Inflammatory macrophage treated with lipopolysaccharide for 4 hours (primary cell): ENCODE results near the gene SNX1.
A peak's percentile ranks its signal among the peaks of the same experiment; 100 is the strongest.

ENCODE experiments used
- DNase-seq: peaks from one replicate; pipeline ENCODE4 v3.0.0-alpha.2; 2020

The SNX1 gene

DNA sequence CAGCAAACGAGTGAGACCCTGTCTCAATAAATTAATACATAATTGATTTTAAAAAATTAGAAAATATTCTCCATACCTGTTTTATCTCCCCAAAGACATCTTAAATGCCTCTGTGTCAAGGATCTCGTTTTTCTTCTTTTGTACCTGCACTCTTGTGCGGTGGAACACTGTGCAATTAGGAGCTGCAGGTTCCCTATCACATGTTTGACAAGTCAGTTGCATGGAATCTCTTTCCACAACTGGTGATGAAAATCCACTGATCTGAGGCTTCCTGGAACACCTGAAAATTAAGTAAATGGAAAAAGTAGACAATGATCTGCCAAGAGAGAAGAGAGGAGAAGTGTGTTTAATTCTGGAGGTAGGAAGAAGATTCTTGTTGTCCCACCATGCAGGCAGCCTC, 52.8 kb downstream of the SNX1 start:
- no peak for DNase-seq

DNA sequence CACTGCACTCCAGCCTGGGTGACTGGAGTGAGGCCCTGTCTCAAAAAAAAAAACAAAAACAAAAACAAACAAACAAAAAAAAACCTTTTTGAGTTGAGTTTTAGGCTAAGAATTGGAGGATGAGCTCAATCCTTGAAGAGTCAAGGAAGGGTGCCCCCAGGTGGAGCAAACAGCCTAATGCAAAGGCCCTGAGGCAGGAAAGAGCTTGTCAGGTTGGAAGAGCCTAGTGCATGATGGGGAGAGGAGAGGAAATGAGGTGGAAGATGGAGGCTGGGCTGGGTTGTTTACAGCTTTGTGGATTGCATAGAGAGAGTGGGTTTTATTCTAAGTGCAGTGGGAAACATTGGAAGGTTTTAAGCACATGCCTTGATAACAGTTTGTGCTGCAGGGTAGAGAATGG, 53.6 kb downstream of the SNX1 start:
- DNase-seq, result peak; percentile 13

DNA sequence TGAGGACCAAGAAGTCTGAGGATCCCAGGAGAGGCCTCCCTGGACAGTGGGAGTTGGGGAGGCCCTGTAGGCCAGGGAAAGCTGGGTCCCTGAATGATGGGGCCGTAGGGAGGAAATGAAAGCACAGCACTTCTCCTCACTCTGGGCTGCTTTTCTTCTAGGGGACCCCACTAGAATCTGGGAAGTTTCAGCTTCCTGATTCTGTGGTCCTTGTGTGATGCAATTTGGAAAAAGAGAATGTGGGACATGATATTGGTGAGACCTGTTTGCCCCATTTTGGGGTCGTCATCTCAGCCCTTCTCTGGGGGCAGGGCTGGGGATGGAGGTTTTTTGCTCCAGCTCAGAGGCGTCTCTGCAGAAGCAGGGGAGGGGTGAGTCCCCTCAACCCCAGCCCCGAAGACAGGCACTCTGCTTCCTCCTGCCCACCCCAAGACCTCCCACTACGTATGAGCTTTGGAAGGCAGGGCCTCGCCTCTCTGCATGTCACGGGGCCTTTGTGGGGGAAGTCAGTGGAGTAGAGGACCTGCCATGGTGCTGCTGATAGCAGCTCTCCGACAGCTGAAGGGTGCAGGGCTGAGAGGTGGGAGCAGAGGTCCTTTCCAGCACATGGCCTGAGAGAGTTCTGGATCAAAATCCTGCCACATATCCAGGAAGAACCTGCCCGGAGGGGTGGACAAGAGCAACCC, 54.3 kb downstream of the SNX1 start:
- DNase-seq, result peak; percentile 16

DNA sequence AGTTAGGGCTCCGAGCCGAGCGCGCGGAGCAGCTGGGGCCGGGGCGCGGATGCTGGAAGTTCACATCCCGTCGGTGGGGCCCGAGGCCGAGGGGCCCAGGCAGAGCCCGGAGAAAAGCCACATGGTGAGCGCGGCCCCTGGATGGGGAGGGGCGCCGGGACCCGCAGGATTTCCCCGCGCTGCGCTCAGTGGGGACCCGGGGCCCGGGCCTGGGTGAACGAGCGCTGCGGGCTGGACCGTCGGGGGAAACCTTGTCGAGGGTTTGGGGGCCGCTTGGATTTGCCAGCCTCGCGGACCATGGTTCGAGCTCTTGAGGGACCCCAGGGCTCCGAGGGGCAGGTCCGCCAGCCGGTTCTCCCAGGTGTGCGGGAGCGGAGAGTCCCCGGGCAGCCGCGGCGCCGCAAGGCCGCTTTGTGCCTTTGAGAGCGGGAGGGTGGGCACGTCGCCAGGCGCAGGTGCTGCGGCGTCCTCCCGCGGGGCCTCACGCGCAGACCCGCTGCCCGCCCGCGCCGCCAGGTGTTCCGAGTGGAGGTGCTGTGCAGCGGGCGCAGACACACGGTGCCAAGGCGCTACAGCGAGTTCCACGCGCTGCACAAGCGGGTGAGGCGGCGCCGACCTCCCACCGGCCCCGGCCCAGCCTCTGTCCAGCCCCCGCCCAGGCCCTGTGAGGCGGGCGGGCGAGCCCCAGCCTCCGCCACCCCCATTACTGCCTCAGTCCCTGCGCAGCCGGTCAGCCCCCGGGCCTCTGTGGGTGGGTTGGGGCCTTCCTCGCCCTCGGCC, 56.1 kb downstream of the SNX1 start, which contains the start of gene SNX22:
Gene SNX22 (plus strand): TSS at position 5 of the 780 bp plus-strand sequence. CDS start 45 bp downstream, at position 50.
- no peak for DNase-seq

DNA sequence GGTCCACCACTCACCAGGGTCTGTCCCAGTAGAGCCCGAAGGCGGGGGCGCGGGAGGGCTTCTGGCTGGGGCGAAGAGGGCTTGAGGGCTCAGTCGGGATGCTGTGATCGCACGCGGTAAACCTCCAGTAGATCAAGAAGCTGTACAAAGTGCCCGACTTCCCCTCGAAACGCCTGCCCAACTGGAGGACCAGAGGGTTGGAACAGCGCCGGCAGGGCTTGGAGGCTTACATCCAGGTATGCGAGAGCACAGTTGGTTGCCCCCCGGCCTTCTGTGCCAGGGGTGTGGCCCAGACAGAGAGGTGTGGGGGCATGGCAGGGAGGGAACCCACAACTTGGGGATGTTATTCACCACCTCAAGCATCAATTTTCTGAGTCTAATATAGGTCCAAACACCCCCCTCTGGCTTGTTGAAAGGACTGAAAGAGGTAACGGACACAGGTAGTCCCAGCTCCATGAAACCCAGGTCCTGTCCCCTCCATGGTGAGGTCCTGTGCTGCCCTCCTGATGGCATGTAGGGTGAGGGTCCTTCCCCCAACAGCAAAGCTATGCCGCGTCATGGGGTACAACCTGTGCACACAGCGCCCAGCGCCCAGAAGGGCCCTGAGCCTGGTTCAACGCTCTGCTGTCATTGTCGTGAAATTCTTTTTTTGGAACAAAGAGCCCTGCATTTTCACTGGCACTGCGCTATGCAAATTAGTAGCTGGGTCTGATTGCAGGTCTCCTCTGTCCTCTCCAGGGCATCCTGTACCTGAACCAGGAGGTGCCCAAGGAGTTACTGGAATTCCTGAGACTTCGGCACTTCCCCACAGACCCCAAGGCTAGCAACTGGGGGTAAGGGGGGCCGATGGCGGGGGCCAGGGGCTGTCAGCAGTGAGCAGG, 57.0 kb downstream of the SNX1 start:
- DNase-seq, result no peak

DNA sequence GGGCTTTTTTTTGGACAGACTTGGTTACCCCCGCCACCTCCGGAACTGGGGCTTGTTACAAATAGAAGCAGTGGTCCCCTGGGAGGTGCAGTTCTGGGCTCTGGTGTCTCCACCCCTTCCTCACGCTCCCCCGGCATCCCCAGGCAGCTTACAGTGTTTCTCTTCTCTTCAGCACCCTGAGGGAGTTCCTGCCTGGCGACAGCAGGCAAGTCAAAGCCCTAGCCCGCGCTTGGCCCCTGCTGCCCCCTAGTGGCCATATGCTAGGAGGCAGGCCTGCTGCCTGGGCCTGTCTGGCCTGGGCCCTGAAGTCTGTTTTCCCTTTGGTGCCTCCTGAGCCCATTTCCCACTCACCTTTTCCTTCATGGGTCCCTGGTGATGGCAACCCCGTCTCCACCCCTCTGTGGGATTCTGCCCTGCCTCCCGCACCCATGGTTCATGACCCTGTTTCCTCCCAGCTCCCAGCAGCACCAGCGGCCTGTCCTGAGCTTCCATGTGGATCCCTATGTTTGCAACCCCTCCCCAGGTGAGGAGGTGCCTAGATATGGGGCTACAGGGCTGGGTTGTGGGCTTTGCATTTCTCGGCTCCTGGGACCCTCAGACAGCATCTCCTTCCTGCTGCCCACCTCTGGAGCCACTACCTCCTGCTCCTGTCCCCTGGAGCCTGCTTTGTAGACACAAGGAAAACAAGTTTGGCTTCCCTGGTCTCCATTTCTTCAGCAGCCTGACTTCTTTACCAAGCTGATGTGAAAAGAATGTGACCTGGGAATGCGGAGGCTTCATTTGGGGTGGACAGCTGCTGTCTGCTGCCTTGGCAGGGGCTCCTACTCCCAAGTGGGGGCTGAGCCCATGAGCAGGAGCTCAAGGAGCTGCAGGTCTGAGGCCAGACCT, 57.9 kb downstream of the SNX1 start:
- DNase-seq, result peak; percentile 84

DNA sequence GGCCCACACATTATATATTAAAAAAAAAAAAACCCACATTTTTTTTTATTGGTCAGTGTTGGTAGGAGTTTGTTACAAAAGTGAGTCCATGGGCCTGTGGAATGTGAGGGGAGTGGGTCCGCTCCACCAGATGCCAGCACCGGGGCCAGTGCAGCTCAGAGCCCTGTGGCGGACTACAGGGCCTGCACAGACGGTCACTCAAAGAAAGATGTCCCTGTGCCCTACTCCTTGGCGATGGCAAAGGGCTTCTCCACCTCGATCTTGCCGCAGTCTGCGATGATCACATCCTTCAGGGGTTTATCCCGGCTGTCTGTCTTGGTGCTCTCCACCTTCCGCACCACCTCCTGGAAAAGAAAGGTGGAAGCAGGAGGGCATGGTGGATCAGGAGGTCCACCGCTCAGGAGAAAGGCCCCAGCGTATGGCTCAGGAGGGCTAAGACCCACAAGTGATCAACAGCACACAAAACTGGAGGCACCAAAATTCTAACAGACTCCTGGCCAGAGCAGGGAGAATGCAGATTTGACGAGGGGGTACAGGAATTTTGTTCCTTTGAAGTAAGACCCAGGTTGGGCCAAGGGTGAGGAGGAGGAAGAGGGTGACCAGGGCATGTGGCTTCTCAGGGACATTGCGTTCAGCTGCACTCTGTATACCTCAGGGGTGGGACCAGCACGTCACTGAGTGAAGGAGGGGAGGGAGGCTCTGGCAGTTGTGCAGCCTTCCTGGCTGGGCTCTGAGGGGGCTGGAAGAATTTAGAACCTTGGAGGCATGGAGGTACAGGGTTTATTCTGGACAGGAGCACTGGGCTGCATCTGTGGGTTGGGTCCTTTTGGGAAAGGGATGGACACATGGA, 60.2 kb downstream of the SNX1 start:
- DNase-seq, result no peak

DNA sequence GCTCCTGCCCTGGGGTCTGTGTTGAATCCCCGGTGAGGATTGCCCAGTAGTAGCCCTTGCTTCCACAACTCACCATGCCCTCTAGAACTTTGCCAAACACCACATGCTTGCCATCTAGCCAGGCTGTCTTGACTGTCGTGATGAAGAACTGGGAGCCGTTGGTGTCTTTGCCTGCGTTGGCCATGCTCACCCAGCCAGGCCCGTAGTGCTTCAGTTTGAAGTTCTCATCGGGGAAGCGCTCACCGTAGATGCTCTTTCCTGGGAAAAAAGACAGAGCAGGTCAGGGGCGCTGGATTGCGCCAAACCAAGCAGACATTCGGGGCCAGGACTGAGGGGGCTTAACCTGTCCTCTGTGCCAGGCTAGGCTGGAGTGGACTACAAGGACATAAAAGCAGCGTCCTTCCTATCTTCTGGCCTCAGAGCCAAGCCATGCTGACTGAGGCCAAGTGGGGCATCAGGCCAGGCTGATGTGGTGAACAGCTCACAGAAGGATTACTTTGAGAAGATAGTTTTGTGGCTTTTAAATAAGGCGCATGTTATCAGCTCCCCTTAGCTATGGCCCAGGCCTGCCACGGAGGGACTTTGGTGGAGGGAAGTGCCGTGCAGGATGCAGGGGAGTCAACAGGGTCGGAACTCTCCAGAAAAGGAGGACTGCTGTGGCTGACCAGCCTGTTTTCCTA, 61.0 kb downstream of the SNX1 start:
- DNase-seq, result no peak

DNA sequence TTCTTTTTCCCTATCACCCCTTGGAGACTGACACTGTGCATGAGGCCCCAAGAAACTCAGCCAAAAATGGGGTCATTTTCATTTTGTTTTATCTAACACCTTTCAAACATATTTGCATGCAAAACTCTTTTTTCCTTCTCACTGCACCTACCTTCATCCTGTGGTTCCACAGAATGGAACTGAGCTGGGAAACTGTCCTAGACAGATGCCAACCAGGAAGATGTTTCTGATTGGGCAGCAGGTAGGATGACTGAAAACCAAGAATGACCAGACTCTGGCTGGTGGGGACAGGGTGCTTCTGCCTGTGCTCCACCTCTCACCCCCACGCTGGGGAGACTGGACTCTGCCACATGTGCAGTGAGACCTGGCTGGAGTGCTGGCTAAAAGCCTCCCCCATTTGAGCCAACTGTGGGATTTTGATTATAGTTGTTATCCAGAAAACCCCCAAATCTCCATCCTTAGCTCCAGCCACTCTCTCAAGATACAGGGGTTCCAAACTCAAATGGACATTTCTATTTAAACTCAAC, 61.9 kb downstream of the SNX1 start:
- no peak for DNase-seq

DNA sequence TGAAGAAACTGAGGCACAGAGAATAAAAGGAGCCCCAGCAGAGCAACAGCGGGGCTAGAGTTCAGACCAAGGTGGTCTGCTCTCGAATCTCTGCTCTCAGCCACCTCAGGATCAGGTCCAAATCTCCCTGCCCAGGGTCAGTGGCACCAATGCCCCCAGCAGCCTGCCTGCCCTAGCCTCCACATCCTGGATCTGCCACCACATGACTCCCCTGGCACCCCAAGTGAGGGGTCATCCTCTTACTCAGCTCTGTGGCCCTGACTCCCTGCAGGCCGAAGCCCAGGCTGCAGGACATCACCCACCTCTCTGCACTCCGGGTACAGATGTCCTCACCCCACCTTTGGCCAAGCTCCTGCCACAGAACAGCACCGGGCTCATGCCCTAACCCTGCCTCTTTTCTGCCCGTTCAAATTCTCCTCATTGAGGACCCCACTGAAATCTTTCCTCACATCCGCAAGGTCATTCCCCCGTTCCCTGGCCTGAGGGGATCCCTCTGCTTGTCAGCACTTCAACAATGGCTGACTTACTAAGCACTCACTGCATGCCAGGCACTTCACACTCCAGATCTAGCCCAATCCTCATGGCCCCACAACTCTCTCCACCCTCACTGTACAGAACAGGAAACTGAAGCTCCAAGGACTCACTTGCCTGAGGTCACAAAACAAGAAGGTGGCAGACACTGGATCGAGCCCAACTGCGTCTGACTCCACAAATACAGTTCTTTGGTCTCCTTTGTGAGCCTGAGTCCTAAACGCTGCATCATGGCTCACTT, 62.8 kb downstream of the SNX1 start:
- DNase-seq, result no peak

DNA sequence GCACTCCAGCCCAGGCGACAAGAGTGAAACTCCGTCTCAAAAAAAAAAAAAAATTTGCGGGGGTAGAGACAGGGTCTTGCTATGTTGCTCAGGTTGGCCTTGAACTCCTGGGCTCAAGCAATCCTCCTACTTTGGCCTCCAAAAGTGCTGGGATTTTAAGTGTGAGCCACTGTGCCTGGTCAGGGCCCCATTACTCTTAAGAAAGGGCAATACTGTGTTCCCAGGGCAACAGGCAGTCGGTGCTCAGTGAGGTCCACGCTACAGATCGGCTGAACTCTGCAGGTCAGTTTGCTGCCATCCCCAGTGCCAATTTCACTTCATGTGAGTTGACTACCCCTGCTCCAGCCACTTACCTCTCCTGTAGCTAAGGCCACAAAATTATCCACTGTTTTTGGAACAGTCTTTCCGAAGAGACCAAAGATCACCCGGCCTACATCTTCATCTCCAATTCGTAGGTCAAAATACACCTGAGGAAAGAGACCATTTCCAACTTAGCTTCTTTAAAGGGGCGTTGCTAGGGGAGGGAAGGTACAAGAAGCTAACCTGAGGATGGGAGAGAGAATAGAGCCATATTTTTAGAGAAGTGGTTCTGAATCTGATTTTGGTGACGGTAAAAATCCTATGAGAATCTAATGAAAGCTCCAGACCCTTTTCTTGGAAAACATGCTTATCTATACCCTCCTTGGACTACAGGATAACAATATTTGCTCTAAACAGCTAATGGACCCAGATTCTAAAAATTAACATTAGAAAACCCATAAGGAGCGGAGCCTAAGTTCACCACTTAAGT, 66.1 kb downstream of the SNX1 start:
- DNase-seq, result no peak

DNA sequence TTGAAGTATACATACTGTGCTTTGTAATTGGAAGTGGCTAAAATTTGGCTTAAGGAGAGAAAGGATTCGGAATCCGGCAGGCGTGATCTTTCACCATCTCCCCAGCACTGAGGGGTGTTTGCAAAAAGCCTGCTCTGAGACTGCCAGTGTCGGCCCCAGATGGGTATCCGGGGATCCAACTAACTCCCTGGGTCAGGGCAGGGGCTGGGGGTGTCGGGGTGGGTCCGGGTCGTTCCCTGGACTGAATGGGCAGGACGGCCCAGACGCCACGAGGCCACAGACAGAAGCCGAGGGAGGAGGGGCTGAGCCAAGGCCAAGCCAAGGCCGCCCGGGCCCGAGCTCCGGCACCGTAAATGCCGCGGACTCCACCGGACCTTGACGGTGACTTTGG, 66.7 kb downstream of the SNX1 start:
- no peak for DNase-seq

DNA sequence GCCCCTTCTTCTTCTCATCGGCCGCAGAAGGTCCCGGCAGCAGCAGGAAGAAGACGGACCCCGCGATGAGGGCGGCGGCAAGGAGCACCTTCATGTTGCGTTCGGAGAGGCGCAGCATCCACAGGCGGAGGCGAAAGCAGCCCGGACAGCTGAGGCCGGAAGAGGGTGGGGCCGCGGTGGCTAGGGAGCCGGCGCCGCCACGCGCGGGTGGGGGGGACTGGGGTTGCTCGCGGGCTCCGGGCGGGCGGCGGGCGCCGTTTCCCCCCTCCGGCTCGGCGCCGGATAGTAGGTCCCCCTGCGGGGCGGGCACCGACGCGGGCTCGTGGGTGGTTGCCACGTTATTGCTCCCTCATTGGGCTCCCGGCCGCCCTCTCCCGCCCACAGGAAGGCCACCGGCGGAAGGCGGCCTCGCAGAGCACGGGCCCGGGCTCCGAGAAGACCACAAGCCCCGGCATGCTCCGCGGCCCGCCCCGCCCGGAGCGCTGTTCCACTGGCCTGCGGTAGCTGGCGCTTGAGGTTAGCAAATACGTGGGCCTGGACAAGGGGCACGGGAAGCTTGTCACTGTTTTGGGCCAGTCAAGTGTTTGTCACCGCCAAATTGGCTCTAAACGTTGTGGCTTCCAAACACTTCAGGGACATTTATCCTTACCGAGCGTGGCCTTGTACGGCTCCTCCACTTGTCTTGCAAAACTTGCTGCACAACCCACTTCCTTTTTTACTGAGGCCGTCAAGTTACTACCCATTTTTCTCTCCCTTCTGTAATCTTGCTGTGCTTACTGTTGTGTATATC, 67.3 kb downstream of the SNX1 start, which contains the start of gene PPIB:
Gene PPIB (minus strand): TSS at position 154 of the 790 bp plus-strand sequence. CDS start 36 bp downstream, at position 118.
- DNase-seq, result peak; percentile 99

DNA sequence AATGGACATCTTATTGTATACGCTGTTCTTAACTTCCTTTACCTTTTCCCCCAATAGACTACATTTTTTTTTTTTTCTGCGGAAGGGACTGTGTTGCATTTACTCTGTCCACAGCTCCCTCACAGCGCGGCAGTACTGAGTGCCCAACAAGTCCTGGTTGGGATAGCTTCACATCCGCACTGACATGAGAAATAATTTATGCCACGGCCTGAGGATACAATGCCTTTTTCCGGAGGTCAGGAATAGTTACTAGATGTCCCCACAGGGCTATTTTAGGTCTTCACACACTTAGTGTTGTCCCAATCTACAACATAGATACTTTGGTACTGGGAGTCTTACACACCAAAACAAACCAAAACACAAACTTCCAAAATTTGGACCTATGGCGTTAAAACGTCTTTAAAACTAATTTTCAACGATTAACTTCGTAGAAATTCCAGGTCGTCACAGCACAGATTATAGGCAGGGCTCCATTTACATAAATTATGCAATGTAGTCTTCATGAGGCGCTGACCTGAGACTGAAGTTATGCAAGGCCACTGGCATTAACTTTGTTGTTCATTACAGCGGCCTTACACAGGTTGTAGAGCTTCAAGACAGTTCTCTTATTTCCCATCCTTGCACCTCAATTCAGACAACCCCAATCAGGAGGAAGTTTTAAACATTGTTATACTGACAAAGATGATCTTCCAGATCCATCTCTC, 68.0 kb downstream of the SNX1 start:
- peak; percentile 62 for DNase-seq

DNA sequence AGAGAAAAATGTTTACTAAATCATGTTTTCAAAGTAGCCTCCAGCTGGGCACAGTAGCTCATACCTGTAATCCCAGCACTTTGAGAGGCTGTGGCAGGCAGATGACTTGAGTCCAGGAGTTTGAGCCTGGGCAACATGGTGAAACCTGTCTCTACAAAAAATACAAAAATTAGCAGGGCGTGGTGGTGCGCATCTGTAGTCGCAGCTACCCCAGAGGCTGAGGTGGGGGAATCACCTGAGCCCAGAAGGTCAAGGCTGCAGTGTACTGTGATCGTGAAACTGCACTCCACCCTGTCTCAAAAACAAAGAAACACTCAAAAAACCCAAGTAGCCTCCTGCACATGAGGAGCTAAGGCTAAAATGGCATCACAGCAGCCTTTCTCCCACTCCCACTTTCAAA, 68.7 kb downstream of the SNX1 start:
- no peak for DNase-seq

DNA sequence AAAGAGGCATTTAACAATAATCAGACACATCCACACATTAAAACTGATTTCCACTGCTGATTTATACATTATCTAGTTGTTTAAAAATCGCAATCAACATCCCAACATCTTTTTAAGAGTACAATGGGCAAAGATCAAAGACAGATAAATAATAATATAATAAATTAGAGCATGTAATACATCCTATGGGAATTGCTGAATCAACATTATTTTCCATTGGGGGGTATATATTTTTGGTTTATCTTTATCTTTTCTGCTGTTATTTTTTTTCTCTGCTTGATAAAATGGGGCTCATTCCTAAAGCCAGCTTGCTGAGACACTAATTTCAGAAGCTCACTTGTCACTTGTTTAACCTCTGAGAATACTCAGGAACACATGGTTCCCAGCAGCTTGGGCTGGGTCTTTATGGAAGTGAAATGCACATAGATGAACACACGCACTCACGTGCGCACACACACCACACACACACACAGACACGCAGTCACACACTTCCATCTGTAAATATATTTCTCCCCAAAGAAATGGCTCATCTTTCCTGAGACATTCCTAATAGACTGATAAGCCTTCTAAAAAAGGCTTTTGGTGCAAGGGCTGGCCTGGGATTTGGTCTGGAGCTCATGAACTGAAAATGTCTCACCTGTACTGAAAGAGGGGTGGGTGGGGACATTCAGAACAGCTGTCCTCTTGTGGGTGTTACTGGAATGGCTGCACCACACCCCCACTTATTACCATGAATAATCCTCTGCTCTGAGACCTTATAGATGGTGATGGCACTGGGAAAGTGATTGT, 70.5 kb downstream of the SNX1 start:
- no peak for DNase-seq
